ENCODE results near the gene GPS1. TPM values are rescaled to one million over a fixed set of nuclear protein-coding genes. Genes with fewer than 3 reads are reported as not detected.
A peak's percentile ranks its signal among the peaks of the same experiment; 100 is the strongest.

Gene GPS1
- total RNA-seq, 6 experiments from 2014 or later: 127 to 144 (median 141) TPM

GRCh38 chr17:82054351-82055022, 2.8 kb downstream of the GPS1 start:
- Mint-ChIP-seq H3K27ac (0 out of 2 replicates have a peak overlapping the region, but pooled peaks have one; percentile 18), H3K4me1 (ENCODE audit: low read depth) (peaks cover 10% of the 10 kb centered on the region; the same call in 1 of the 2 replicates), H3K36me3 (ENCODE audit: low read depth) (no peaks in the 10 kb centered on the region), H3K4me3 (no peak overlapping the region), H3K9me3 (no peaks in the 10 kb centered on the region), H3K27me3 (ENCODE audit: insufficient read depth) (no peaks in the 10 kb centered on the region)
- DNase-seq: no peak
- TF ChIP-seq CTCF (IDR thresholded peaks at IDR 0.05): no peak

- Mint-ChIP-seq H3K27ac (peak overlapping the region; percentile 18; the same call in 1 of the 2 replicates), H3K4me1 (ENCODE audit: low read depth) (peaks cover 10% of the 10 kb centered on the region; the same call in 1 of the 2 replicates), H3K36me3 (ENCODE audit: low read depth) (peaks cover 3% of the 10 kb centered on the region; the same call in 1 of the 2 replicates), H3K4me3 (no peak overlapping the region), H3K27me3 (ENCODE audit: insufficient read depth) (peaks cover 3% of the 10 kb centered on the region; the same call in 1 of the 2 replicates), H3K9me3 (no peaks in the 10 kb centered on the region)
- no peak for DNase-seq
- no peak for TF ChIP-seq CTCF (IDR thresholded peaks at IDR 0.05)
These were observed 3.6 kb downstream of the GPS1 start for GRCh38 chr17:82055023-82055964.

GRCh38 chr17:82055965-82056728, 4.4 kb downstream of the GPS1 start:
- peaks cover 4% of the 10 kb centered on the region; the same call in 1 of the 2 replicates for H3K36me3 Mint-ChIP-seq (ENCODE audit: low read depth)
- TF ChIP-seq CTCF (IDR thresholded peaks at IDR 0.05): no peak
- no peaks in the 10 kb centered on the region for H3K9me3 Mint-ChIP-seq
- no peak overlapping the region for H3K4me3 Mint-ChIP-seq
- no peak for DNase-seq
- H3K27me3 Mint-ChIP-seq (ENCODE audit: insufficient read depth): peaks cover 5% of the 10 kb centered on the region; the same call in 1 of the 2 replicates
- H3K4me1 Mint-ChIP-seq (ENCODE audit: low read depth): peaks cover 10% of the 10 kb centered on the region; the same call in 1 of the 2 replicates
- no peak overlapping the region for H3K27ac Mint-ChIP-seq

- no peak for TF ChIP-seq CTCF (IDR thresholded peaks at IDR 0.05)
- DNase-seq: no peak
- Mint-ChIP-seq H3K27ac (no peak overlapping the region), H3K27me3 (ENCODE audit: insufficient read depth) (peaks cover 5% of the 10 kb centered on the region; the same call in 1 of the 2 replicates), H3K4me1 (ENCODE audit: low read depth) (peaks cover 10% of the 10 kb centered on the region; the same call in 1 of the 2 replicates), H3K4me3 (no peak overlapping the region), H3K9me3 (no peaks in the 10 kb centered on the region), H3K36me3 (ENCODE audit: low read depth) (peaks cover 4% of the 10 kb centered on the region; the same call in 1 of the 2 replicates)
These were observed 5.3 kb downstream of the GPS1 start for GRCh38 chr17:82056729-82057621.

Data from HFFc6 (cell line).